ENCODE results near the gene STK38. TPM values are rescaled to one million over a fixed set of nuclear protein-coding genes. Genes with fewer than 3 reads are reported as not detected.

Gene STK38
- total and polyA plus RNA-seq, 2 of the 4 experiments (the other 2 are of a cell fraction), result 10.6 to 19.7 TPM

GRCh38 chr6:36581716-36582115 lies 34.4 kb upstream of the STK38 start:
- 0 out of 3 replicates have a peak overlapping the region, but pooled peaks have one; percentile 2 for H2BK15ac ChIP-seq (ENCODE audit: low read depth, low read length)
- peaks cover 4 to 17% of the 10 kb centered on the region in 2 experiments; a peak in 3 of 4 replicates for H3K79me1 ChIP-seq (ENCODE audit: low read depth in 1 of 2, low read length in 2 of 2)
- no peak overlapping the region for H4K5ac ChIP-seq (ENCODE audit: low read depth, low read length)
- H3K9me3 ChIP-seq (ENCODE audit: control insufficient read depth, insufficient read depth, low read length), result no peaks in the 10 kb centered on the region
- H3K27me3 ChIP-seq (ENCODE audit: control insufficient read depth, insufficient read depth, low read length), result no peaks in the 10 kb centered on the region
- no peak overlapping the region for H3K27ac ChIP-seq (ENCODE audit: insufficient read depth, low read length)
- no peak overlapping the region for H2BK5ac ChIP-seq (ENCODE audit: low read depth, low read length, poor library complexity, severe bottlenecking)
- TF ChIP-seq POLR2A (IDR thresholded peaks at IDR 0.05; ENCODE audit: low read depth, low read length) (no peak), RCOR1 (IDR thresholded peaks at IDR 0.05; ENCODE audit: insufficient replicate concordance, low read length) (no peak), ELK1 (IDR thresholded peaks at IDR 0.05; ENCODE audit: borderline replicate concordance, low read depth, low read length) (no peak), MXI1 (IDR thresholded peaks at IDR 0.05; ENCODE audit: borderline replicate concordance, low read depth, low read length) (no peak), FOS (IDR thresholded peaks at IDR 0.05; ENCODE audit: low read depth, low read length) (no peak), CTCF (conservative IDR thresholded peaks at IDR 0.05; ENCODE audit: low read depth, low read length) (no peak), NFE2L2 (IDR thresholded peaks at IDR 0.05; ENCODE audit: low read depth, low read length) (no peak), SMC3 (IDR thresholded peaks at IDR 0.05; ENCODE audit: low read depth, low read length) (no peak), RFX5 (IDR thresholded peaks at IDR 0.05; ENCODE audit: low read depth, low read length) (no peak)
- intact Hi-C loops (cut with micrococcal nuclease), result no loop called here
- no peak overlapping the region for H3K4me3 ChIP-seq (ENCODE audit: insufficient read depth, low read depth, low read length)
- H3K14ac ChIP-seq (replicated peaks; ENCODE audit: low read depth, low read length), result no peak overlapping the region
- CTCF ChIA-PET, result interaction anchor here (0.6 to 0.7 kb wide), 2 partner anchors 132 to 1576 kb away, joined by 4 to 6 read pairs; no protein-coding TSS in a partner anchor
- no peak overlapping the region for H2AK9ac ChIP-seq (replicated peaks; ENCODE audit: low read depth, low read length, poor library complexity)
- POLR2A ChIA-PET (ENCODE audit: unreplicated experiment), result no interaction called here
- no peak for ATAC-seq (ENCODE audit: low read depth)
- no peak overlapping the region for H3K18ac ChIP-seq (ENCODE audit: low read depth, low read length)
- no peak overlapping the region for H3K4me2 ChIP-seq (ENCODE audit: low read depth, low read length)
- no peak overlapping the region for H3K9ac ChIP-seq (ENCODE audit: low read depth, low read length)
- no peak overlapping the region; the same call in 1 of the 2 replicates for H3K23ac ChIP-seq (ENCODE audit: low read depth, low read length)
- peak overlapping the region; percentile 39 for H2BK120ac ChIP-seq (ENCODE audit: low read depth, low read length)
- H3K9me1 ChIP-seq (ENCODE audit: insufficient read depth, low read length), result peaks cover 8% of the 10 kb centered on the region
- peak overlapping the region; percentile 71 for H3K4ac ChIP-seq (ENCODE audit: low read depth, low read length)
- peaks cover 13% of the 10 kb centered on the region for H3K4me1 ChIP-seq (ENCODE audit: control insufficient read depth, insufficient read depth, low read length)
- WGBS, 2 experiments (ENCODE audit: extremely low coverage in 2 of 2, insufficient read length in 1 of 2), result no CpG with 5 or more reads among the region's 4 CpGs
- no peaks in the 10 kb centered on the region for H3K36me3 ChIP-seq (ENCODE audit: control insufficient read depth, insufficient read depth, low read length)
- dilution Hi-C loops (cut with HindIII; ENCODE audit: low sequenced_read_pairs, unreplicated experiment), result no loop called here
- H2AFZ ChIP-seq (replicated peaks; ENCODE audit: low read length, poor library complexity), result no peak overlapping the region
- no peak overlapping the region for H3K56ac ChIP-seq (ENCODE audit: extremely low read depth, insufficient read depth, low read length)
- no peak overlapping the region; the same call in 1 of the 2 replicates for H2AK5ac ChIP-seq (ENCODE audit: low read depth, low read length)
- H4K91ac ChIP-seq (ENCODE audit: insufficient read depth, low read depth, low read length), result 0 out of 2 replicates have a peak overlapping the region, but pooled peaks have one; percentile 5
- BruUV-seq (replicated peaks), result no TSS peak
- no peak for DNase-seq
- no peaks in the 10 kb centered on the region for H4K20me1 ChIP-seq (ENCODE audit: insufficient read depth, low read length)
- no peak overlapping the region for H2BK20ac ChIP-seq (ENCODE audit: low read depth, low read length)
- H4K8ac ChIP-seq (ENCODE audit: low read depth in 2 of 2, low read length in 2 of 2), result no peak overlapping the region
- in situ Hi-C loops (cut with MboI; ENCODE audit: low sequenced_read_pairs), result no loop called here
